ENCODE measurements around the gene TAB2. TPM values are rescaled to one million over a fixed set of nuclear protein-coding genes. Genes with fewer than 3 reads are reported as not detected.

The TAB2 gene
- total and polyA plus RNA-seq, 9 of the 15 experiments (the other 6 are each of a cell fraction or from before 2014, with no cell fraction given) = 9.1 to 38.3 (median 18.6) TPM

- TF ChIP-seq ZNF592 (IDR thresholded peaks at IDR 0.05) (peak; percentile 35; the same call in 1 of the 2 replicates), ZNF668 (CRISPR knock-in tag; IDR thresholded peaks at IDR 0.05) (no peak), MTF1 (CRISPR knock-in tag; IDR thresholded peaks at IDR 0.05; ENCODE audit: borderline replicate concordance) (no peak), ZNF76 (CRISPR knock-in tag; IDR thresholded peaks at IDR 0.05; ENCODE audit: borderline replicate concordance) (peak; percentile 84; the same call in 1 of the 2 replicates), ZNF707 (CRISPR knock-in tag; conservative IDR thresholded peaks at IDR 0.05) (no peak), EHMT2 (IDR thresholded peaks at IDR 0.05) (no peak), CBX3 (IDR thresholded peaks at IDR 0.05; ENCODE audit: borderline replicate concordance in 1 of 2, low read length in 2 of 2) (no peak), ZNF583 (CRISPR knock-in tag; IDR thresholded peaks at IDR 0.05) (0 out of 2 replicates have a peak, but pooled peaks have one; percentile 60), ERF (CRISPR knock-in tag; IDR thresholded peaks at IDR 0.05) (peak; percentile 93), RREB1 (CRISPR knock-in tag; IDR thresholded peaks at IDR 0.05) (peak; percentile 97), ZBTB11 (CRISPR knock-in tag; IDR thresholded peaks at IDR 0.05) (peak in 2 of 3 experiments; percentile 56 to 77; a peak in 3 of 6 replicates), KLF16 (IDR thresholded peaks at IDR 0.05) (peak; percentile 22; the same call in 1 of the 2 replicates)
Observed at GRCh38 chr6:149316740-149317643, 520 bp upstream of the TAB2 start (continued).
